Measurements from ENCODE around the gene RPL7A. TPM values are rescaled to one million over a fixed set of nuclear protein-coding genes. Genes with fewer than 3 reads are reported as not detected.

RPL7A gene
- total RNA-seq, 1 experiment from 2014 or later, result 2,895 TPM

GRCh38 chr9:133387680-133388079, 39.7 kb downstream of the RPL7A start:
- Mint-ChIP-seq H3K27ac (no peak overlapping the region), H3K4me3 (no peak overlapping the region), H3K36me3 (ENCODE audit: insufficient read depth in 1 of 3, low read depth in 3 of 3) (peaks cover 0 to 1% (median 0%) of the 10 kb centered on the region in 3 experiments; a peak in 1 of 7 replicates), H3K4me1 (no peaks in the 10 kb centered on the region), H3K9me3 (peaks cover 15% of the 10 kb centered on the region in 2 experiments), H3K27me3 (ENCODE audit: low read depth) (peaks cover 23% of the 10 kb centered on the region)
- no peak overlapping the region for H2AK5ac ChIP-seq (ENCODE audit: insufficient read length, low read length)
- no peak overlapping the region for H3K4ac ChIP-seq (ENCODE audit: low read depth, low read length)
- no peak overlapping the region for H2AFZ ChIP-seq (ENCODE audit: low read length)
- no CpG with 5 or more reads among the region's 9 CpGs for WGBS (ENCODE audit: extremely low coverage, insufficient read length, low lambda C conversion rate)
- H3K9me3 ChIP-seq (ENCODE audit: control insufficient read depth, low read depth, low read length), result no peaks in the 10 kb centered on the region
- no peak overlapping the region for H3K56ac ChIP-seq (ENCODE audit: insufficient read length, low read depth, low read length)
- no peaks in the 10 kb centered on the region for H3K27me3 ChIP-seq (ENCODE audit: insufficient read depth, low read length)
- H3K79me1 ChIP-seq (ENCODE audit: insufficient read depth, low read depth, low read length, poor library complexity, severe bottlenecking), result no peaks in the 10 kb centered on the region
- no peak overlapping the region for H4K5ac ChIP-seq (ENCODE audit: insufficient read length, low read depth, low read length)
- no peak overlapping the region for H3K14ac ChIP-seq (ENCODE audit: insufficient read depth, low read length)
- no peak overlapping the region for H2BK120ac ChIP-seq (ENCODE audit: low read depth, low read length, poor library complexity, severe bottlenecking)
- no peak overlapping the region for H2BK20ac ChIP-seq (ENCODE audit: low read depth, low read length, poor library complexity, severe bottlenecking)
- H3K79me2 ChIP-seq (ENCODE audit: insufficient read depth, low read length), result no peaks in the 10 kb centered on the region
- no peaks in the 10 kb centered on the region for H4K20me1 ChIP-seq (ENCODE audit: control insufficient read depth, insufficient read depth, insufficient read length)
- H3K4me1 ChIP-seq (ENCODE audit: insufficient read depth, low read length), result no peaks in the 10 kb centered on the region
- no peak overlapping the region for H3K9ac ChIP-seq (ENCODE audit: extremely low read depth, insufficient read length, low read length)
- H4K91ac ChIP-seq (ENCODE audit: insufficient read length, low read depth, low read length), result no peak overlapping the region
- H3K18ac ChIP-seq (ENCODE audit: insufficient read length, low read depth, low read length), result no peak overlapping the region
- H3K27ac ChIP-seq (ENCODE audit: insufficient read length, low read depth, low read length), result no peak overlapping the region
- no peaks in the 10 kb centered on the region for H3K23me2 ChIP-seq (ENCODE audit: insufficient read length, low read depth, low read length, poor library complexity, severe bottlenecking)
- no peak for TF ChIP-seq CTCF (conservative IDR thresholded peaks at IDR 0.05)
- no peak overlapping the region for H3K4me2 ChIP-seq (ENCODE audit: insufficient read depth, insufficient read length, low read length)
- no peak overlapping the region for H4K8ac ChIP-seq (replicated peaks; ENCODE audit: insufficient read length, low read depth, low read length)
- no peak for DNase-seq
- no peak overlapping the region for H3T11ph ChIP-seq (ENCODE audit: low read length)
- H2BK12ac ChIP-seq (ENCODE audit: insufficient read length, low read depth, low read length), result no peak overlapping the region
- no peak overlapping the region for H2BK5ac ChIP-seq (ENCODE audit: insufficient read length, low read length)
- no peak overlapping the region for H3K23ac ChIP-seq (ENCODE audit: insufficient read length, low read depth, low read length)
- H2BK15ac ChIP-seq (ENCODE audit: low read depth, low read length), result no peak overlapping the region
